Heart left ventricle (tissue), 13 donors: ENCODE measurements around the gene TIAM2.

Experiments
- POLR2A ChIP-seq, 2 donors: fragments of 450-650 bp; IDR thresholded peaks; one replicate each; pipeline ENCODE4 v1.6.1; 2017; ENCODE audit warnings: antibody characterized with exemption in 2 of 2, mild to moderate bottlenecking in 2 of 2, moderate library complexity in 2 of 2
- TF ChIP-seq, protein P1 (sequence below), 12 donors: fragments of 200-600 bp; sonication (generic) in 4 of 12; IDR thresholded peaks; one replicate each; pipeline versions ENCODE4 v1.5.0 to v1.8.0; 2018 to 2022; ENCODE audit warnings: antibody characterized with exemption in 12 of 12, mild to moderate bottlenecking in 5 of 12
- donor health status: ischemic (EF 13 %, LVEDD 7.1; RV severe dilation, severe dysfunction).
- donor health status: DM: no; HTN: yes; CAD: no.
- donor health status: DM: no; HTN: no; CAD: no.
- donor health status: ischemic (EF 25% LVEDD 6.9; RV normal size, moderate dysfunction).
- donor health status: ischemic (EF 25% LVEDD 5.7; RV mildly dilated, moderate dysfunction).
- donor health status: ischemic (EF 35%, LVEDD 5.7; RV mildly dilated, moderate dysfunction).
- donor health status: nonischemic (EF 11% LVEDD 7.7; RV severe dilation, severe dysfunction).
- donor health status: DM: yes; HTN: yes; CAD: no.
- donor health status: PGD.
- donor health status: ischemic (EF 29% LVEDD 5.4; RV normal size, mild dysfunction).
- donor health status: nonischemic (EF 23%, LVEDD 6.1; RV moderate dilation, normal function).

DNA sequence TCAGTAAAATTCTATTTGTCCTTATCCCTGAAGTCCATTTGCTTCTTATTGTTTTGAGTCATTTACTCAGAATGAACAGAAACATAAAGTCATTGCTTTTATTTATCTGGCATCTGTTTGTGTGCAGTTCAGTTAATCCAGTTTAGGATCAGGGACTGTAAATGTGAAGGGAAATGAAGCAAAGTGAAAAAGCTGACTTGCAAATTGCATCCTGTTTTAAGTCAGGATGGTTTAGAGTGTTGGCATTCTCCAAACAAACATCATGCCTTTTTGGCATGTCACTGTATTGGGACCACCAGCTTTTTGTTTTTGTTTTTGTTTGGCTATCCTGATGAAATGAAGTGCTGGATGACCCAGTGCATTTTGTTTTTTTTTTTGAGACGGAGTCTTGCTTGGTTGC is 168.5 kb downstream of the TIAM2 start:
- TF ChIP-seq, protein P1, sequence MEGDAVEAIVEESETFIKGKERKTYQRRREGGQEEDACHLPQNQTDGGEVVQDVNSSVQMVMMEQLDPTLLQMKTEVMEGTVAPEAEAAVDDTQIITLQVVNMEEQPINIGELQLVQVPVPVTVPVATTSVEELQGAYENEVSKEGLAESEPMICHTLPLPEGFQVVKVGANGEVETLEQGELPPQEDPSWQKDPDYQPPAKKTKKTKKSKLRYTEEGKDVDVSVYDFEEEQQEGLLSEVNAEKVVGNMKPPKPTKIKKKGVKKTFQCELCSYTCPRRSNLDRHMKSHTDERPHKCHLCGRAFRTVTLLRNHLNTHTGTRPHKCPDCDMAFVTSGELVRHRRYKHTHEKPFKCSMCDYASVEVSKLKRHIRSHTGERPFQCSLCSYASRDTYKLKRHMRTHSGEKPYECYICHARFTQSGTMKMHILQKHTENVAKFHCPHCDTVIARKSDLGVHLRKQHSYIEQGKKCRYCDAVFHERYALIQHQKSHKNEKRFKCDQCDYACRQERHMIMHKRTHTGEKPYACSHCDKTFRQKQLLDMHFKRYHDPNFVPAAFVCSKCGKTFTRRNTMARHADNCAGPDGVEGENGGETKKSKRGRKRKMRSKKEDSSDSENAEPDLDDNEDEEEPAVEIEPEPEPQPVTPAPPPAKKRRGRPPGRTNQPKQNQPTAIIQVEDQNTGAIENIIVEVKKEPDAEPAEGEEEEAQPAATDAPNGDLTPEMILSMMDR (IDR thresholded peaks at IDR 0.05): no peak
- TF ChIP-seq POLR2A (IDR thresholded peaks at IDR 0.05): no peak
